NCI-H2227 (cell line): ENCODE measurements around the gene NFAM1.
A peak's percentile ranks its signal among the peaks of the same experiment; 100 is the strongest.

Source experiments
- DNase-seq: peaks from one replicate; lab custom pipeline; 2025; ENCODE audit not compliant: unreplicated experiment; lab: John Stamatoyannopoulos, UW

NFAM1 gene

DNA sequence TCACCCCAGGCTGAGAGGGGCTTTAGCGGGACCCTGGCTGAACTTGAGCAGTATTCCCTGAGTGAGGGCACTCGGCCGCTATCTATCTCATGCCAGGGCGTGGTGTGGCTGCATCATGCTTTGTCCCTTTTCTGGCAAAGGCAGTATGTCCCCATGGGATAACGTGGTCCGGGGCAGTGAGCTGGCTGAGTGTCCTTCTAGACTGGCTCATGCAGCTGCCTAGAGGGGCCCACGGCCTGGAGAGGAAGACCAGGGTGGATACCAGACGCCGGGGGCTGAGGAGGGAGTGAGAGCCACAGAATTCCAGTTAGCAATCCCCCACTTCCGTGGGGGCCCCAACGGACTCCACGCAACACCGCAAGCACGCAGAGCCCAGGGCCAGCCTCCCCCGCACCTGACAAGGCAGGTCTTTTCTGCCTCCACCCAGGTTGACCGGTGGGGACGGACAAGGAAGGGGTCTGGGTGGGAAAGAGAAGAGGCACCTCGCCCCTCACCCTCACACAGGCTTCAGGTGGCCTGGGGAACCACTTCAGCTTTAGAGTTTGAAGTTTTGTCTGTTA is 15.5 kb downstream of the NFAM1 start:
- DNase-seq, result no peak

DNA sequence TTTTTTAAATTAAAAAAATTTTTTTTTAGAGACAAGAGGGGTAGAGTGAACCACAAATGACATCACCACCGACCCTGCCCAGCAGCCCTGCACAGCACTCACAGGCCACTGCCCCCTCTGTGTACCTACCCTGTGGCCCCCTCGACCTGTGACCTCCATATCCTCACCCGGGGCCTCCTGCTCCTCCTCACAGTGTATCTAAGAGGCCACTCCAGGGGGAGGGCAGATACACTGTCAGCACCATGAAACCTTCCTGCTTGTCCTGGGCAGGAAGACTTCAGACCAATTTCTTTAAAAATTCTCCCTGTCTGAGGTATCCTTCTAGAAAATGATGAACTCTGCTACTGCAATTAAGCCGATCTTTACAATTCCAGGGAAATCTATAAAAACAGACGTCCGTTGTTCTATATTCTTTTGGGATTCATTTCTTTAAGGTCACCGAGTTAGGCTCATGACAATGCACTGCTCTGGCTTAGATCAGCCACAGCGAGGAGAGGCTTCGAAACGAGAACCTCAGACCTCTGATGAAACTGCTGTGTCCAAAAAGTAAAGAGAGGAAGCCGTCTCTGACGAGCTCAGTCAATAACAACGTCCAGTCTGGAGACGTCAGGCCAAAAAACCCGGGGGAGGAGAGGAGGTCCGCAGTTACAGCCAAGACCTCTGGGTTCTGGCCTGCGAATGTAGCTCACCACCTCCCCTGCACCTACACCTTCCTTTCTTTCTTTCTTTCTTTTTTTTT is 17.5 kb downstream of the NFAM1 start:
- no peak for DNase-seq

DNA sequence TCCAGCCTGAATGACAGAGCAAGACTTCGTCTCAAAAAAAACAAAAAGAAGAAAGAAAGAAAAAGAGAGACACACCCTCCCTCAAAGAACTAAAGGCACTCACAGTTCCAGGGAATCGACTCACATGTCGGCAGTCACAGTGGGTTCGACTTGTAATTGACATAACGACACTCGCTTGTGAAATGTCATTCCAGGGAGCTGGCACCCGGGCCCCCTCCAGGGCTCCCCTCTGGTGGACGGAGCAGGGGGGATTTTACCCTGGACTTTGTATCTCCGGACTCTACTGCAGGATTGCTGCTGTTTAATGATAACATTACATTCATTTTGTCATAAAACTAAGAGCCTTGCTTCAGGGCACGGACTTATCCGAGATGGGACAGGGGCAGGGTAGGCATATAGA is 18.2 kb downstream of the NFAM1 start:
- DNase-seq, result no peak

DNA sequence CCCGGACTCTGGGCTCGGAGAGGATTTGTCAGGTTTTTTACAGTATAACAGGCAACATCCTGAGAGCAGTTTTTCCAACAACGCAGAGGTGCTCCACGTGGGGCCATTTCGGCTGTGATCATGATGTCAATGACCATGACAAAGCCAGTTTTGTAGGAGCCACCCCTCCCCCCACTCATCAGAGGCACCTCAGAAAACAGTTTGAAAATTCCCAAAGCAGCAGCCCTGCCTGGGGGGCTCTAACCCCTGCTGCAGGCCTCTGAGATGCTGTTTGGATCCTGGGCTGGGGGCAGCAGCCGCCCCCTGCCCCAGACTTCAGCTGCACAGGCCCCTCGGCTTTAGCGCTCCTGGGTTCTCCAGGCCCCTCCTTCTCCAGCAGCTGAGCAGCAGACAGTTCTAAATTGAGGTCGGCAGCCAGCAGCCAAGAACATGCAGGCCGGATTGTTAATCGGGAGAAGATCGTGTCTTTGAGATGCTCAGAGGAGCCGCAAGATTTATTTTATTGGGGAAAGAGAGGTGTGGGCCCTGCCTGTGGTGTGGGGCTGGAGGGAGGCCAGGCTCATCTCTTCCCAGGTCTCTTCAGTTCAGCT is 19.4 kb downstream of the NFAM1 start:
- DNase-seq, result peak; percentile 23

DNA sequence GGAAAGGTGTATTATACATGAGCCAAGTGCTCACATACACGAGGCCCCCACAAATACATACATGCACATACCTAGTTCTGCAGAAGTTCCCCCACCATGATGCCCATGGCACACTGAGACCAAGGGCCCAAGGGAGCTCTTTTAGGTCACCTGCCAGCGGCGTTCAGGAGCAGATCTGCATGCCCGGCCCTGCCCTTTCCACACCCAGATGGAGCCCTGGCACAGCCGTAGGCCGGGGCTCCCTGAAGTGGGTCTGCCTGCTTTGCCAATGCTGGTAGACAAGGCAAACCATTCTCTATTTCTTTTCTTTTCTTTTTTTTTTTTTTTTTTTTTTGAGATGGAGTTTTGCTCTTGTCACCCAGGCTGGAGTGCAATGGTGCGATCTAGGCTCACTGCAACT is 21.5 kb downstream of the NFAM1 start:
- DNase-seq, result no peak

DNA sequence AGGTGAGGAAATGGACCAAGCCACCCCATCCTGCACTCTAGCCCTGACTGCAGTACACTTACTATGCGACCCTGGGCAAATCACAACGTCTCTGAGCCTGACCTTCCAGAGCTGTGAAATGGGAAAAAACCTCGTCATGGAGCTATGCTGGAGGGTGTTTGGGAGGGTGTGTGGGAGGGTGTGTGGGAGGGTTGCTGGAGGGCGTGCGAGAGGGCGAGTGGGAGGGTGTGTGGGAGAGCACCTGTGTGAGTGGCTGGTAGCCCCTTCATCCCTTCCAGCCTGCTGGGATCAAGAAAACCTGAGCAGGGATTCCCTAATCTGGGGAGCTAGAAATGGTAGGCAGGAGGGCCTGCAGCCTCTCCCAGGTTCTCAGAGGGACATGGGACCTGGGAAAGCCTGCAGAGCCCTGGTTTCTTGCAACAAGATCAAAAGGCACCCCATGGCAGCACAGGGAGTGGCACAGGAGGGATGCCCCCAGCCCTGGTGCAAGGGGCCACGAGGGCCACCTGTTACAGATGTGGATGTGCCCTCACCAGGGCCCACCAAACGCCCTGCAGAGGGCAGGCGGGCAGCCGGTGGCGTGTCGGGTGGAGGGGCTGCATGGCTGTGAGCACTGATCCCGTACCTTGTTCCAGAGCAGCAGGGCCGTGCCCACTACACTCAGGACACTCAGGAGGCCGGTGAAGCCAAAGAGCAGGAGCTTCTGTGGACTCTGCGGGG is 23.2 kb downstream of the NFAM1 start:
- DNase-seq, result no peak

DNA sequence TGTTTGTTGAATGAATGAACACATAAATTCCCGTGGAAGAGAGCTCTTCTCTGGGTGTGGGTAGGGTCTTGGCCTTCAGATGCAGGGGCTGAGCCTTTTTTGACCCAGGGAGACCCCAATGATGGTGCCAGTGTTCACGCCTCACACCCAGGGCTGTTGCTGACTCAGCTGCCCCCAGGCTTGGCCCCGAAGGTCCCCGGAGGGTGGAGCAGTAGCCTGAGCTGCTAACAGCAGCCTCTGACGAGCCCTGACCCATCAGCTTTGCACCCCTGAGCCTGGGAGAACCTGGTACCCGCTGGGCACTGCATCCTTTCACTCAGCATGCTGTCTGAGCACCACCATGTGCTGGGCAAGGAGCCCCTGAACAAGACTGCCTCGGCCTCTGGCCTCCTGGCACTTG is 23.9 kb downstream of the NFAM1 start:
- no peak for DNase-seq

DNA sequence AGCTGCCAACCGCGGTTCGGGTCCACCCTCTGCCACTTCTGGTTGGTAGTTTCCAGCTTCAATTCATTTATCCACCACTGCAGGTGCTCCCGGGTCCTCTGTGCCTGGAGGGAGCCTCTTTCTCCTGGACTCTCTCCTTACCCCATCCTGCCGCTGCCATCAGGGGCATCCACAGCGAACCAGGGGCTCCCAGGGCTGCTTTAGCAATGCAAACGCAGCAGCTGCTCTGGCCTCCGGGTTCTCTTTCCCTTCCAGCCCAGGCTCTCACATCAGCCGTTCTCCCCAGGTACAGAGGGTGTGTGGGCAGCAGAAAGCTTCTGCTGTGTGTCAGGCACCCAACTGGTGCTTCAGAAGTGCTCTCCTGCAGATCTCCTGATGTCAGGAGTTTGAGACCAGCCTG is 27.9 kb downstream of the NFAM1 start:
- no peak for DNase-seq

DNA sequence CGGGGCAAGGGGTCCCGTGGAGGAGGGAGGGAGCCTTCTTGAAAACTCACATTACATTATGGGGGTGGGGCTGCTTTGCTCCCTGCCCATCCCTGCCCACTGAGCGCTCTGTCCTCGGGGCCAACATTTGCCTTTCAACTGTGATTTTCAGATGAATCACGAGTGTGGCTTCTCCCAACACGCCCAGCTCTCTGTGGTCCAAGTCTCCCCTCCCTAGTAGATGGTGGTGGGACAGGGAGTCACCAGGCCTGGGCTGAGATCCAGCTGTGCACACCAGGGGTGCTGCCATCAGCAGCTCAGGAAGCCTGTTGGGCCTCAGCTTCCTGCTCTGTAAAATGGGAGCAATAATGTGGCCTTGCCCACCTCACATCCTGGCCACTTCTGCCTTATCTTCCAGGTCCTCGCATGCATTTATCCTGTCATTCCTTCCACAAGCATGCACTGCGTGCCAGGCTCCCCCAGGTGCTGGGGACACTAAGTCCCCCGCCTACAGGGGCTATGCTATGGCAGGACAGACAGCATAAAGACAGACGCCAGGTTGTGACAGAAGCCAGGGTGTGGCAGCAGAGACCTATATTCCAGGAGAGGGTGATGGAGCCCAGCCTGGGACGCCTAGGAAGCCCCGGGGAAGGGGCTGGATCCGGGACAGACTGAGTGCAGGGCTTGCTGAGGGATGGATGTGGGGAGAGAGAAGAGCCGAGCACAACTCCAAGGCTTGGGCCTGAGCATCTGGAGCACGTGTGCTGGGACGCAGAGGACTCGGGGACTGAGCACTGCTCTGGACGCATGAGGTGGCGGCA is 30.5 kb downstream of the NFAM1 start:
- DNase-seq, result no peak

DNA sequence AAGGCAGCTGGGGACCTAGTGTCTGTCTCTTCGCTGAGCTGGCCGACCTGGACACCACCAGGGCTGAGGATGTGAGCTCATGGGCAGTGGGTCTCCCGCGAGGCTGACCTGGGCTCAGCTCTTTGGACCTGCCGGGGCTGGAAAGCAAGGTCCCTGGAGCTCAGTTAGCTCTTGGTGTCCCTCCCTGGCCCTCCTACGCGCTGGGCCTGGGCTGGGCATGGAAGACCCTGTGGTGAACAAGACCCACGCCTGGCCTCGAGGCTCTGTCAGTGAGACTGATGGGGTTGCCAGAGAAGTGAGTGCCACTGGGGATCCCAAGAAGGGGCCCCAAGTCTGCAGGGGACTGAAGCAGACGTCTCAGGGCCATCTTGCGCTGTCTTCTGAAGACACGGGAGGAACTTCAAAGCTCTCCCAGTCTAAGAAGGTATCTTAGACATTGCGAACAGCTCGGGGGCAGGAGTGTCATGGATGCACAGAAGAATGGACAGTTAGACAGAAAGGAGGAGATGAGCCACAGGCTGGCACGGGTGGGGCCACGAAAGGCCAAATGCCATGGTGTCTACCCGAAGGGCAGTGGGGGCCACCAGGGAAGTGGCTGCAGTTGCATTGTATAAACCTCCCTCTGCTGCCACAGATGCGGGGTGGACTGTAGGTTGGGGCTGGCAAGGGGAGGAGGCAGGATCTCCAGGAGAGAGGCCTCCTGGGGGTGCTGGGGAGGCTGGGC is 31.2 kb downstream of the NFAM1 start:
- no peak for DNase-seq

DNA sequence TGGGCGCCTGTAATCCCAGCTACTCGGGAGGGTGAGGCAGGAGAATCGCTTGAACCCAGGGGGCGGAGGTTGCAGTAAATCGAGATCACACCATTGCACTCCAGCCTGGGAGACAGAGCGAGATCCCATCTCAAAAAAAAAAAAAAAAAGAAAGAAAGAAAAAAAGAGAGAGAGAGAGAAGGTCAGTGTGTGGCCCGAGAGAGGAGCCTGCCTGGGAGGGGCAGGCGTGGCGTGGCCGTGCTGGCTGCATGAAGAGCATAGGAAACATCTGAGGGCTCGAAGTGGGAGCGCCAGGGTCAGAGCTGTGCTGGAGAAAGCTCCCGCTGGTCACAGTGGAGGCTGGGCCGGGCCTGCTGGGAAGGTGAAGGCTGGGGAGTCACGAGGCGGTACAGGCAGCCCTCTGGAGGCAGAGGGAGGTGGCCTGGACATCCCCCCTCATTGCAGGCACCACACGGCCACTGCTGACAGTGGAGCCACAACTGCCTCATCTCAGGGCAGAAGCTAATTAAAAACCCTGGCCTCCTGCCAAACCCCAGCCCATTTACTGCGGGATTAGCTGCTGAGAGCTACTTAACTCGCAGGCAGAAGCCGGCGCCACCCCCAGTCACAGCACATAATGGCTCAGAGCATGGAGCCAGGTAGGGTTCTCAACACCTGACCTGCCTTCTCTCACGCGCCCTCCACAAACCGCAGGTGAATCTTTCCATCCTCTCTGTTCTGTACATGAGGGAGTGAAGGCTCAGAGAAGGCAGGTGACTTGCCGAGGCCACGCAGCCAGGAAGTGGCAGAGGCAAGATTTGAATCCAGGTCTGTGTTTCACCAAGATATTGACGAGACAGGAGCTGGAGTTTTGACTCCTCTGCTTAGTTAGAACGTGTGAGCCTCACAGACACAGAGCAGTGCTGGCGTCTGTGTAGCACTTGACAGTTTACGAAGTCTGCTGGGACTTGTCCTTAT is 32.6 kb downstream of the NFAM1 start:
- DNase-seq, result peak; percentile 89

DNA sequence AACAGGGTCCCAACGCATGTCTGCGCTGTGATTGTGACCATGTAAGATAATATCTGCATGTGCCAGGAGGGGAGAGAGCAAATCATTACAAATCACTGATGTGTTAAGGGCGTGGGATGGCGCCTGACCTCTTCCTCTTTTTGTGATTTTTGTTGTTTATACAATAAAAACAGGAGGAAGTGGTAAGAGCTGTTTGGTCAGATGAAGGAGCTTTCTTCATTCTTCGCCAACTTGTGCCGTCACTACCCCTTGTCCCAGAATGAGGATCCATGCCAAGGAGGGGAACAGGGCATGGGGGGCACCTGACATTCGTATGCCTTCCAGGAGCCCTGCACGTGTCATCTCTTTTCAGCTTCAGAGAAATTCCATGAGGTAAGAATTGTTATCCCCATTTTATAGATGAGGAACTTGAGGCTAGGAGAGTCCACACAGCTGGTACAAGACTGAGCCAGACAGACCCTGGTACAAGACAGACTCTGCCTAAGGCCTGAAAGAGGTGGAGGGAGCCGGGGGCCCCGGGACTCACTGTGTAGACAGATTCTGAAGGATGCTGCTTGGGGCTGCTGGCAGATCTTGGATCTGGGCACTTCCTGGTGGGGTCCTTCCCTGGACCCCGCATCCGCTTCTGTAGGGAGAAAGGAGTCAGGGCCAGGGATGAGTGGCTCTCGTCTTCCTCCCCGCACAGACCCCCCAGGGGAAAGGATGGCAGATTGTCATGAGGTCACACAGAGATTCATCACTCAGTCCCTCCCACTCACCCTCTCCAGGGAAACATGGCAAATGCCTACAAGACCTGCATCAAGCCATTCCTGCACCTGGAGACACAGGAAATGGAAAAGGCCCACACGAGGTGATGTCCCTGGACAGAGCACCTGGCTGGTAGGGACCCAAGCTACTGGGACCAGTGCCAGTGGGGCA is 34.6 kb downstream of the NFAM1 start:
- DNase-seq, result no peak

DNA sequence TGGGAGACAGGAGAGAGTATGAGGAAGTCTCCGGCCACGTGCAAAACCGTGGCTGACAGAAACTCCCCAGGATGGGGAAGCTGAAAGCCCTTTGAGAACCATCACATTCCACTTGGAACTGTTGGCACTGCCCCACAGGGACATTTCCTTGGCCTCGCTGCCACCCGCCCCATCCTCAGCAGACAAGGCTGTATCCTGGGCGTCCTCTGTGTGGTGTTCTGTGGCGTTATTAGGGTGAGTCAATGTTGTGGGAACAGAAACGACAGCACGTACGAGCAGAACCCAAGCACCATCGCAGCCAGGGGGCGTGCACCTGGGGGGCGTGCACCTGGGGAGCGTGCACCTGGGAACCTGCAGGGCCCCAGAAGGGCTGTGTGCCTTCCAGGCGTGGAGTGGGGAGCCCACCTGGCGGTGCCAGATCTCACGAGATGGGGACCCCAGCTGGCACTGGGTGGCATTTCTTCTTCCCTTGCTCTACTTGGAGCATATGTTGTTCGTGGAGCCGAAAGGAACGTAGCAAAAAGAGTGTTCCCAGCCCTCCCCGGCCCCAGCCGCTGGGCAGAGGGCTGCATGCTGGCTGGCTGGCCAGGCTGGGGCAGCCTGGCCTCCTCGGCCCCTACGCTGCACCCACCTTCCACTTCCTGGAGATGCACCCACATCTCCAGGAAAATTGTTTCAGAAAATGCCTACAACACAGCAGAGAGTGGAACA is 35.4 kb downstream of the NFAM1 start:
- no peak for DNase-seq

DNA sequence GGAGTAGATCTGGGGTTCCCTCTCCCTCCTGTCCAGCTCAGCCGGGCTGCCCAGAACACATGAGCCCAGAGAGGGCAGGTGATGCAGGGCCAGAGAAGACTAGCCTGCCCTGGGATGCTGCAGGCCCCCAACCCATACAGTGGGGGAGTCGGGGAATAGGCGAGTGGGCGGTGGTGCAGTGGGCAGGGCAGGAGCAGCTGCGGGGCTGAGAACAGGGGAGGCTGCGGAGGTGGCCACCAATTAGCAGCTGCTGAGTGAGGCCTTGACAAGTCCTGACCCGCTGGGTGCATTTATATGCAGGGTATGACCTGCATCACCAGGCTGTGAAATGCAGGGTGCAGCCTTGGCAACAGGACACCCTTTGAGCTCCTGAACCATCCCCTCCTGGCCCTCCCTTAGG is 43.1 kb downstream of the NFAM1 start:
- no peak for DNase-seq

DNA sequence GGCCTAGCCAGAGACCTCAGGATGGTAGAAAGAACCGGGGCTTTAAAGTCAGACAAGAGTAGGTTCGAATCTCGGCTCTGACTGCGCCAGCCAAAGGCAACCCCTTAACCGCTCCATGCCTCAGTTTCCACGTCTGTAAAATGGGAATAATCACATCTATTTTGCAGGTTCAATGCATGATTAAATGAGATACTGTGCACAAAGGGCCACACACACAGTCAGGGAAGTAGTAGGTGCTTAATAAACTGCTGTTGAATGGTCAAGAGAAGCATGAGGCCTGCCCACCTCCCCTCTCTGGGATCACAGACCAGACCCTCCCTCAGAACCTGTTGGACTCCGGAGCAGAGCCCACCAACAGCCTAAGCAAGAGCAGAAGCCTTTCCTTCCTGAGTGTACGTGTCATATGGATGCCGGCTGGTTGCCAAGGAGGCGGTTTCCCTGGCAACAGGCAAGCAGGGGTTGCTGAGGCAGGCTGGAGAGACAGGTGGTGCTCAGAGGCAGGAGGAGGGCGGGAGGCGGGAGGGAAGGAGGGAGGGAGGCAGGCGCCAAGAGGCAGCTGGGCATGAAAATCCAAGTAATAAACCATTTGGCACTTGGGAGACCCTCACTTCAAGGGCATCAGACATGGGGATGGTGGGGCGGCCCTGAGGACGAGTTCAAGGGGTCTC is 43.9 kb downstream of the NFAM1 start:
- peak; percentile 91 for DNase-seq

DNA sequence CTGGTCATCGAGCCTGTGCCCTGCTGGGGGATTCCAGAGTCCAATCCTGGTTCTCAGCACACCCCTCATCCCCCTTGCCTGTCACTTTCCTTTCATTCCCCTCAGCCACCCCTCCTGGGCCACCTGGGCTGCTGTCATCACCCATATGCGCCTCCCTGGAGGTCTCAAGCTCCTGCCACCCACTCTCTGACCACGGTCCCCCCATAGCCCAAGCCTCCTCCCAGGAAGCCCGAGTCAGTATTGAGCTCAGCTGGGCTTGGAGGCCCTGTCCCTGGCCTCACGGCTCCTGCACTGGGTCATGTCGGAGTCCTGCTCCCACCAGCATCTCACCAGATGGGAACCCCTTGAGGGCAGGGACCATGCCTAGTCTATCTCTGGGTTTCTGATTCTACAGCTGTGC is 44.6 kb downstream of the NFAM1 start:
- DNase-seq, result no peak

DNA sequence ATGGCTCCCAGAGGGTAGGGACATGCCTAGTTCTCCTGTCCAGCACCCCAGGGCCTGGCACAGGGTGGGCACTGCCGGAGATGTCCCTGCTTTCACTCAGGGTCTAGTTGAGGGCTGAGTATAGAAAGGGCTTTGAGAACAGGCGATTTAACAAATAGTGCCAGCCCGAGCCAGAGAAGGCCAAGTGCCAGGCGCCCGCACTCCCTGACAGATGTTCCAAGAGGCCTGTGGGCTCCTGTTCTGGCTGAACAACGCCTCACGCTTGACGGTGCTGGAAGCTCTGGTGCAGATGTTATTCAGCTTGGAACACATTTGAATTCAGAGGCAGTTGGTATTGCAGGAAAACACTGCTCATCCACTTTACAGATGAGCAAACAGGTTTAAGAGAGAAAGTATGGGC is 46.5 kb downstream of the NFAM1 start:
- DNase-seq, result no peak
